GM12892 (cell line): ENCODE results near the gene HERC3.

Experiments used
- DNase-seq: peaks from one replicate; pipeline ENCODE4 v3.0.0; 2011; ENCODE audit not compliant: insufficient read length
- FAIRE-seq: peaks from 2 replicates; lab custom pipeline; 2011; peaks lifted over from hg19 to GRCh38; lab: Jason Lieb, UNC
- POLR2A ChIP-seq: IDR thresholded peaks from 2 replicates; pipeline ENCODE4 v1.6.1; 2011; ENCODE audit warnings: low read depth, low read length, control low read depth
- POLR2AphosphoS5 ChIP-seq: IDR thresholded peaks from 2 replicates; pipeline ENCODE4 v1.6.1; 2011; ENCODE audit warnings: low read depth, low read length, control low read depth
- TAF1 ChIP-seq: IDR thresholded peaks from 2 replicates; pipeline ENCODE4 v1.6.1; 2011; ENCODE audit warnings: low read depth, mild to moderate bottlenecking, control low read depth, low read length, borderline replicate concordance

Gene HERC3

DNA sequence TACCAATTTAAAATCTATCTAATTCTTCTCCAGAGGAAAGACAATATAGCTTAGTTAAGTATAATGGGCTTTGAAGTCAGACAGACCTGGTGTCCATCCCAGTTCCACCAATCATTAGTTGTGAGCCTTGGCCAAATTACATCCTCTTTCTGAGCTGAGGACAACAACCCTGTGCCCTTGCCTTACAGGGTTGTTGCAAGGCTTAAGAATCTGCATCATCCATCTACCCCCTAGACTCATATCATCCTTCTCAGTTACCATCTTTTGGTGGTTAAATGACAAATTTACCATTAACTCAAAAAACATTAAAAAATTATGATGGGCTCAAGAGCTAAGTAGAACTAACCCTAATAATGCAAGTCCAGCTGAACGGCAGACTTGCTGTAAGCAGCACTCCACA lies 53.7 kb downstream of the HERC3 start:
- no peak for TF ChIP-seq TAF1
- TF ChIP-seq POLR2A, result no peak
- no peak for TF ChIP-seq POLR2AphosphoS5
- no peak for DNase-seq
- no peak for FAIRE-seq

GRCh38 chr4:88646528-88647280 lies 54.4 kb downstream of the HERC3 start:
- no peak for DNase-seq
- no peak for FAIRE-seq
- TF ChIP-seq POLR2AphosphoS5, result no peak

- TF ChIP-seq TAF1 (no peak), POLR2AphosphoS5 (no peak), POLR2A (no peak)
- FAIRE-seq, result no peak
- DNase-seq, result no peak
These were observed 57.4 kb downstream of the HERC3 start for GRCh38 chr4:88649716-88650115.

DNA sequence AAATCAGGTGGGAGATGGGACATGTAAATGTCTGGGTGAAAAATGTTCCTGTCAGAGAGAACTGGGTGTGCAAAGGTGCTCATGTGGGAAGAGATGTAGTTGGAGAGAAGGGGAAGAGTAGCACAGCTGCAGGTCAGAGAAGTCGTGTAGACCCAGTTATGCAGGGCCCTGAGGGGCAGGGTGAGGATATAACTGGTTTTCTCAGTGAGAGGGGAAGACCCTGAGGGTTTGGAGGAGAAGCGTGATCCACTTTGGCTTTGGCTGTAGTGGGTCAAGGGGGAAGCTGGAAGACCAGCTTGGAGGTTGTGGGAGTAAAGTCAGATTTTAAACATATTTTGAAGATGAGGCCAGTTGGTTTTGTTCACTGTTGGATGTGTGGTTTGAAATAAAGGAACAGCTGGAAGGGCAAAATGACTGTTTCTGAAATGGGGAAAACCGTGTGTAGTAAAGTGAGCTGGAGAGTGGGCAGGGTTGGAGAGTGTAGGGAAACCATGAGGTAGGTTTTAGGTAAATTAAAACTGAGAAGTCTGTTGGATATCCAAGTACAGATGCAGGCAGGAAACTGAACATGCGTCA lies 61.2 kb downstream of the HERC3 start:
- FAIRE-seq (no peak), DNase-seq (no peak)
- TF ChIP-seq TAF1 (no peak), POLR2AphosphoS5 (no peak), POLR2A (no peak)

- DNase-seq (no peak), FAIRE-seq (no peak)
- TF ChIP-seq POLR2AphosphoS5 (no peak), POLR2A (no peak), TAF1 (no peak)
These were observed 62.9 kb downstream of the HERC3 start for GRCh38 chr4:88655226-88655625.

DNA sequence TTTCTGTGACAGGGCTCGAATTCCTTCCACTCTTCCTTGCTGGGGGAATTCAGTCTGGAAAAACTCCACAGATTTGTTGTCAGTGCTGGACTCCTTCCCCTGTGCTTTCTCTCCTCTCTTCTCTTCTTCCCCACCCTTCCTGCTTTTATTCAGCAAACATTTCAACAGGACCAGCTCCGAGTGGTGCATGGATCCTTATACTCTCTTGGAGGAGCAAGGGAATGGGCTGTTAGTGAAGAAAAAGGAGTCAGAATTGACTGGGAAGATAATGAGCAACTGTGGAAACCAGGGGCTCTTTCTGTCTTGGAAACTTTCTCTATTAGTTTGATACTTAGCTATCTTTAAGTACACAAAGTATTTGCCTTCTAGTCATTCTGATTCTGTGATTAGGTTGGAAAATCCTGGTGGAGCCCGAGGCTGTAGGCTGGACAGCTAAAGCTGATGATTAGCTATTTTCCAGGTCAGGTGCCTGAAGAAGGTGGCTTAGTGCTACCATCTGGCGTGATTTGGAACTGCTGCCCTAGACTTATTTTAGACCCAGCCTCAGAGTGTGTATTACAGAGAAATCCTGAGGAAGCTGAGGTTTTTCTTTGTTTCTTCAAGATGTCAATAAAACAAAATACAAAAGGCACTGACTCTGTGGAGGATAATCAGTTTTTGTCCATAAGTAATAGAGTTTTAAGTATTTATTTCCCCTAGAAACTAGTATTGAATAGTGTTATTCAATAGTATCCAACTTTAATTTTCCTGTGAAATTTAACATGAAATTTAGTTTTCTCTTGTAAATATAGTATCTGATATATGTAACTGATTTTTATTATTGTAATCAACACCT lies 67.0 kb downstream of the HERC3 start:
- TF ChIP-seq TAF1 (no peak), POLR2AphosphoS5 (no peak), POLR2A (no peak)
- FAIRE-seq, result peak; percentile 36
- no peak for DNase-seq

GRCh38 chr4:88659890-88660208 lies 67.6 kb downstream of the HERC3 start:
- DNase-seq (no peak), FAIRE-seq (no peak)
- TF ChIP-seq POLR2A (no peak), POLR2AphosphoS5 (no peak), TAF1 (no peak)

DNA sequence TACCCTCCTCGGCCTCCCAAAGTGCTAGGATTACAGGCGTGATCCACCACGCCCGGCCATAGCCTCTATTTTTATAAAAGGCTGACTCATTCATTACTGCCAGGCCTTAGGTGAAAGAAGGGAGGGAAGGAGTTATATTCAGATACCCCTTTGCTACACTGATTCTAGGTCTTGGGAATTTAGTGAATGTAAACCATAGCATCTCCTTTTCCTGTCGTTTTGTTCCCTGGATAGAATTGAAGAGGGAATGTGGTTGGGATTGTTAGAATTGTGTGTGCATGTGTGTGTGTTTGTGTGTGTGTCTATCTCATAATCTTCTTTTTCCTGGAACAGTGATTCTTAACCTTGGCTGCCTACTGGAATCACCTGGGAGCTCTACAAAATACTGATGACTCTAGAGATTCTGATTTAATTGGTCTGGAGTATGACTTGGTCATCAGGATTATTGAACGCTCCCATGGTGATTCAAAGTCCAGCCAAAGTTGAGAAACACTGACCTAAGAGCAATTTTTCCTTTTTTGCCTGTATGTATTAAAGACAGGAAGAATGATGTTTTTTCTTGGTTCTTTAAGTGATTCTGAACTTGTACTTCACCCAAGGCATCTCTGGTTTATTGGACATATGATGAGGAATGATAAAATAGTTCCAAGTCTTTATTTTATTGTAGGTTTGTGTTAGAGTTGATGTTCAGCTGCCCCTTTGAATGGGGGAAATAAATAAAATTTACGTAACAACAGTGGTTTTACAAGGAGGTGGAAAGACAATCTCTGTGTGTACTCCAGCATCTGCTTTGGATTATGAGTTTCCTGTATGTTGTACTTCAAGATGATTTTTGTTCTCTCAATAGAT lies 68.4 kb downstream of the HERC3 start:
- TF ChIP-seq TAF1, result no peak
- TF ChIP-seq POLR2A, result no peak
- no peak for TF ChIP-seq POLR2AphosphoS5
- DNase-seq, result no peak

DNA sequence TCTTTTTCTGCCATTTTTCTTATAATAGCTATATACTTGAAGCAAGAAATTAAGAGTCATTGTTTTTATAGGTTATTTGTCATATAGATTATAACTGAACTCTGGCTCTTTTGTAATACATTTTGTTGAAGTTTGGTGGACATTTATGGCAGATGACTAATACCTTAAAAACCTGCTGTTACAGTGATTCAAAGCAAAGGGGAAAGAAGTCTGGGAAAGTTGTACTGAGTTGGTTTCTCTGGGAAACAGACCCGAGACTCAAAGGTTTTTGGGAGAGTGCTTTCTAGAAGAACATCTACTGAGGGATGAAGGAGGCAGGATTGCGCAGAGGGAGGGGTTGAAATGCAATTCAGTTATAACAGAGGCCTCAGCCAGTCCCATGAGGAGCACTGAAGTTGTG lies 69.5 kb downstream of the HERC3 start:
- DNase-seq, result no peak
- FAIRE-seq, result no peak
- no peak for TF ChIP-seq POLR2AphosphoS5
- no peak for TF ChIP-seq POLR2A
- TF ChIP-seq TAF1, result no peak

More for the DNA sequence above, 68.4 kb downstream of the HERC3 start:
- FAIRE-seq, result no peak

DNA sequence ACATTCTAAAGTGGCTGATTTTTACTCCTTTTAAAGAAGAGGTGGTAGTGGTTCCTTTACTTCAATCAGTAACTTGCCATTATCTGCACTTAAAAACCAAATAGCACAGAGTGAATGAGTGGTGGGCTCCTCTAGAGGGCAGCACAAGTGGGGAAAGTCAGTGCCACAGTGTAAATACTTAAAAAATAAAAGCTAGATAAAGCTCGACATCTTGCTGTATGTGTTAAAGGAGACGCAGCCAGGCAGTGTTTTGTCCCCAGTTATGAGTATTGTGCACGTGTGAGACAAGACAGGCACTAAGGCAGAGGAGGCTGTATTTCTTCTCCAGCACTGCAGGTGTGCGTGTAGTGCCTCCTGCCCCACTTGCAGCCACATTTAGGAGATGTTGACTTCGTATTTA lies 80.7 kb downstream of the HERC3 start:
- DNase-seq (no peak), FAIRE-seq (no peak)
- TF ChIP-seq TAF1, result no peak
- TF ChIP-seq POLR2A, result no peak
- no peak for TF ChIP-seq POLR2AphosphoS5

DNA sequence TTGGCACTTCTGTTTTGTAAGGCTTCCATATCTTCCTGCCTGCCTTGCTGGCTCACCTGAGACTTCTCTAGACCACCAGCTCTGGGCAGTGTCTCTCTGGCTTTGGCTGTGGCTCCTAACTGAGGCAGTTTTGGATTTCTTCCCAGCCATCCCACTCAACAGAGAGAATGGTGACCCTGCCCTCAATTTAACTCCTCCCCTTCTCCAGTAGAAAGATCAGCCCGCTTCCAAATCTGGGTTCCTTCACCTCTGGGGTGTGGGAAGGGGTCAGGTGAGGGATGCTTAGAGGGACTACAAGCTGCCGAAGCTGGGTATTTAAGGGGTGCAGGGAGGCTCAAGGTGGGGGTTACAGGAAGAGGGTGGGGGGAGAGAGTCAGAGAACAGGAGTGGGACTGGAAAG lies 81.6 kb downstream of the HERC3 start:
- FAIRE-seq, result no peak
- DNase-seq, result no peak
- TF ChIP-seq TAF1, result no peak
- no peak for TF ChIP-seq POLR2A
- no peak for TF ChIP-seq POLR2AphosphoS5
